GM21529 (cell line): ENCODE results near the gene FAHD2A.
"Not testable (repeated sequence)": the region's sequence is repeated elsewhere in the genome, so short reads cannot be mapped to it uniquely, and the experiment has no call there.

Experiments
- ATAC-seq: cut with Tn5 transposase; IDR thresholded peaks from one replicate; pipeline ENCODE4 v1.9.1; 2021; ENCODE audit not compliant: unreplicated experiment

Gene FAHD2A

DNA sequence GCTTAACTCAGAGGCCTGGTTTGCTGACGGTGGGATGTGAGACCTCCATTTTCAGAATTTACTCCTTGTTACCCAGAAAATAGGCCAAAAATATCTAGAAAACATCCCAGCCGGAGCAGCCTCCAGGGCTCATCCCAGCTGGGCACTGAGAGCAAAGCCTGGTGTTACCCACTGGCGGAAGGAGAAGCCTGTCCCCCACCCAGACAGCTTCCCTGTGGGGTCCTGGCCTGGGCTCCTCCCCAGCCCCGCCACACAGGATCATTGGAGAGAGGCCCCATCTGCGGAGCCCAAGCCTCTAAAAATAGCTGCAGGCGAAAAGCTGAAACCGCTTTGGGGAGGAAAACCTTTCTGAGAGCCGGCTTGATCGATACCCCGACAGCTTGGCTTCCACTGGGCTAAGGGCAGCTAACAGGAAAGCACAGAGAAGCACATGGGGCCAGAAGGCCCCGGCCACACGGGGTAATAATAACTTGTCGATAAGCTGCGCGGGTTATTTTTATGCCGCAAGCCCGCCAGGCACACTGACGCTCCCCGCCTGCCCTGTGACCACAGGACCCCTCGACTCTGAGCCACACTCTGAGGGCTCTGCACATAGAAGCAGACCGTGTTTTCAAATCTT is 26.9 kb upstream of the FAHD2A start:
- no peak for ATAC-seq

DNA sequence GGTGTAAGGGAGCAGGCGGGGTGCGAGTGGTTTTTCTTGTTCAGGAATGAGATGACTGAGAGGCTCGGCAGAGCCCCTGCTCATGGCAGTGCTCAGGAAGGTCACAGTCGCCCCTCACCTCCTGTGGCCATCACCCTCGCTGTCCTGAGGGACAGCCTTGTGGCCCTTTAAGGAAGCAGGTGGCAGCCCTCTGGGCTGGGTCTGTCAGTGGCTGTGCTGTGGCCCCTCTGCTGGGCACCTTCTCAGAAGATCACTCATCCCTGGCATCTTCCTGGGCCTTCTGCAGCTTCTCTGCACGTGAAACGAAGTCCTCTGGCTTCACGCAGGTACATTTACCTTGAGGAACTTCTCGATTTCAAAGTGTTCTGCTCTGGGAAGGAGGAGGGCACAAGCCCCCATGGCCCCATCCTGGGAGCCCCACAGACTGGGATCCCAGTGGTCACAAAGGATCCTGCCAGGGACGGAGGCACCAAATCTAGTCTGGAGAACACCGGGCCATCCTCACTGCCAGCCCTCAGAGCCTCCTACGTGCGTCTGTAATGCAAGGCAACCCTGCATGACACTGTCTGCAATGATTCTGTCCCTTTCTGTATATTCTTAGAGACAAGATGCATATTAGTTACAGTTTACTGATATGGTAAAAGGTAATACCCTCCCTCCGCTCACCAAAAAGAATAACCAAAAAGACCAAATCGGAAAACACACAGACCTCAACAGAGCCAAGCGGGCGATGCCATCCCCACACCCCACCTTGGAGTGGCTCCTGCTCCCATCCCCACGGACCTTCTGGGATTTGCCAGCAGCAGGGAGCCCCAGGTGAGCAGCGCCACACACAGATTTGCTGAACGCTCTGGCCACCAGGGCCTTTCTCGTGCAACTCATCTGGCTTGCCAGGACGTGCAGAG is 25.9 kb upstream of the FAHD2A start:
- ATAC-seq: no peak

DNA sequence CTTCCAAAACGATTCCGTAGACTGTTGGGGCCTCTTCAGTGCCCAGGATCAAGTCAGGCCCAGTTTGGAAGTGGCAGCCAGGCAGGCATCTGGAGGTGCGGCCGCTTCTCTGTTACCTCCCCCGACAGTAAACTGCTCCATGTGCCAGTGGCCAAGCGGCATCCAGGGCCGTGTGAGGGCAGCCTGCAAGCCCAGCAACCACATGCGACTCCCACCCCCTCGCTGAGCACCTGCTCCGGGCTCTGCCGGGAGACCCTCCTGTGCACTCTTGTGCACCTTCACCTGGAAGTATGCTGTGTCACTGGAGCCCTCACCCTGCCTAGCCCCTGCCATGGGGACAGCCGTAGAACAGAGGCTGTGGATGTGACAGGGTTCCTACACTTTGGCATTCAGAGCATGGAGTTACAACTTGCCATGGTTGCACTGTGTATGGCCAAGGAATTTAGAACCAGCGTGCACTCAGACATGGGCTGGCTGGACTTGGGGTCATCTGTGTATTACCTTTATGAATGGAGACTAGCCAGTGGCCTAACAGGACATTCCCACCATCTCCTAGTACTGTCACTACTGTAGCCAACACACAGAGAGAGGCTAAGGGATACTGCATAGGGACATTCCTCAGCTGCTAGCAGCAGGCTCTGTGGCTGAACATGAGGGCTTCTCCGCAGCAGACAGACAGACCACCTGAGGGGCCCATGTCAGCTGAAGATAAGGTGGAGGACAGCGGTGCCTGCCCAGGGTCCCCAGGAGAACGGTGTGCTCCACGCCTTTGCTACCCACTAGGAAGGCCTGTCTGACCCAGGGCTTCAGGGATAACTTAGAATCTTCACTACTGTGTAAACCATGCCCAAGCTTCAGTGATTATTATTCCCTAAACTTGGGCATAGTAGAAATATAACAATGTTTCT is 25.0 kb upstream of the FAHD2A start:
- no peak for ATAC-seq

DNA sequence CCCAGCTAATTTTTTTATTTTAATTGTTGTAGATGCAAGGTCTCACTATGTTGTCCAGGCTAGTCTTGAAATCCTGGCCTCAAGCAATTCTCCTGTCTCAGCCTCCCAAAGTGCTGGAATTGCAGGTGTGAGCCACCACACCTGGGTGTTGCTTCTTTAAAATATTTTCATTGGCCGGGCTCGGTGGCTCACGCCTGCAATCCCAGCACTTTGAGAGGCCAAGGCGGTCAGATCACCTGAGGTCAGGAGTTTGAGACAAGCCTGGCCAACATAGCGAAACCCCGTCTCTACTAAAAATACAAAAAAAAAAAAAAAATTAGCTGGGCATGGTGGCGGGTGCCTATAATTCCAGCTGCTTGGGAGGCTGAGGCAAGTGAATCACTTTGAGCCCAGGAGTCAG is 24.2 kb upstream of the FAHD2A start:
- ATAC-seq: not testable (repeated sequence)

DNA sequence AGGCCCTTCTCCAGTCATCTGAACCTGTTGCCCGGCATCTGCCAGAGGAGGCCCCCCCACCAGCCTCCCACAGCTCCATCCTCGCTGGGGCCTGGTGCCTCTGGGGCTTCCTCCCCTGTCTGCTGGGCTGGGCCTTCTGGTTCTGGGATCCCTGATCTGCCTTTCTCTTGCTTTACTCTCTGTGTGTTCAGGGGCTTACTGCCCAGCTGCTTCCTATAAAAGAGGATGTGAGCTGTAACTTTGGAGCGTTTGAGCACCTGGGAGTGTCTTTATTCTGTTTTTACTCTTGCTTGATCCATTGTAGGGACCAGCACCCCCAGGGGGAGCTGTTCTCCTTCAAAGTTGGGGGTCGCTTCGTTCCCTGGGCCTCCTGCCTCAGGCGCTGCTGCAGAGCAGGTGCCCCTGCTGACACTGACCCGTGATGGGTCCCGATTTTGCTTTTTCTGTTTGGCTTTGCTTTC is 23.1 kb upstream of the FAHD2A start:
- ATAC-seq: no peak

DNA sequence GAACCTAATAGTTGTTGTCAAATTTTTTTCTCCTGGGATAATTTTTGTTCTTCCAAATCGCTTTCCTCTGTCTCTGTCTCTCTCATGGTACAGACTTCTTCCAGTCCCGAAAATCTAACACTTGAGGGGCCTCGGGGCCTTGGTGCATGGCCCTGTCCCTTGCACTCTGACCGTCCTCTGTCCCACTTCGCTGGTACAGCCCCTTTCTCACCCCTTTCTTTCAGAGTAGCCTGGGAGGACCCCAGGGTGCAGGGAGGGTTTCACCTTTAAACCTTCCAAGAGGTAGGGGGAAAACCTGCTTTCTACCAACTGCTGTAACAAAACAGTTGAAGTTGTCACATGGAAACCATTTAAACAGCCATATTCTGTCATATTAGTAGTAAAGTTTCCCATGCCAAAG is 22.2 kb upstream of the FAHD2A start:
- ATAC-seq: no peak

DNA sequence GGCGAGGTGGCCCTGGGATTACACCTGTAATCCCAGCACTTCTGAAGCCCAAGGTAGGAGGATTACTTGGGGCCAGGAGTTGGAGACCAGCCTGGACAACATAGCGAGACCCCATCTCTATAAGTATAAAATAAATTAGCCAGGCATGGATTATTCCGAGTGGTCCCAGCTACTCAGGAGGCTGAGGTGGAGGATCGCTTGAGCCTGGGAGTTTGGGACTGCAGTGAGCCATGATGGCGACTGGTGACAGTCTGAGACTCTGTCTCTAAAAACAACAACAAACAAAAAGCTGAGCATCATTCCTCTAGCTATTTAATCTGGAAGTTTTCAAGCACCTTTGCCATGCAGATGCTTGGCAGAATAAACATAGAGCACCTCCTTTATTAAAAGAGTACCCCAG is 21.8 kb upstream of the FAHD2A start:
- ATAC-seq: no peak

DNA sequence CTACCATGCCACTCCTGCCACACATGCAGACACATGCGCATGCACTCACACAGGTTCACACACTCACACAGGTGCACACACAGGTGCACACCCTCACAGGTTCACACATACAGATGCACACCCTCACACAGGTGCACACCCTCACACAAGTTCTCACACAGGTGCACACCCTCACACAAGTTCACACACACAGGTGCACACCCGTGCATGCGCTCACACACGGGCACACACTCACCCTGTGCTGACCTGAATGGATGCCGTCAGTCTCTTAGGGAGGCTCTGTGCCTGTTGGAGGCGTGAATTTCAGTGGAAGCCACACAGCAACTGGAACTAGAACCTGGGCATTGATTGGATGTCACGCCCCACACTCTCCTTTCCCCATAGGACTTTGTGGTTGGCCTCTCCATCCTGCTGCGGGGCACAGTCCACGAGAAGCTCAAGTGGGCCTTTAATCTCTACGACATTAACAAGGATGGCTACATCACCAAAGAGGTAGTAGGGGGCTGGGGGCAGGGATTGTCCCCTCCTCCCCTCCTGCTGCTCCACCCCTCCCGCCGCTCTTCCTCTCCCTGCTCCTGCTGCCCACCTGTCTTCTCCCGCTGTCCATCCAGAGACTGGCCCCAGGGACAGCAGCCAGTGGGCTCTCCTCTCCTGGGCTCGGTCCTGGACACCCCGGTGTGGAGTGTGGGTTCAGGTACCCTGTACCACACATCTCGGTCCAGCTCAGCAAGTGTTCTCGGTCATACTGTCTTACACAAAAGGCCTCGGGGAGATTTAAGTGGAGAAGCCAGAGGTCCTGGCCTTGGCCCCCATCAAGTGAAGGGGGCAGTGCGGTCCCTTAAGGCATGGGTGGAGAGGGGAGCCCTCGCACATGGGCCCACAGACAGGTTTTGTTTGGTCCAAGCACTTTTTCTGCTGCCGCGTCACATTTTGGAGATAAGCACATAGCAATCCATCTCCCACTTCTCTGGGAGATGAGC is 21.0 kb upstream of the FAHD2A start:
- ATAC-seq: no peak

DNA sequence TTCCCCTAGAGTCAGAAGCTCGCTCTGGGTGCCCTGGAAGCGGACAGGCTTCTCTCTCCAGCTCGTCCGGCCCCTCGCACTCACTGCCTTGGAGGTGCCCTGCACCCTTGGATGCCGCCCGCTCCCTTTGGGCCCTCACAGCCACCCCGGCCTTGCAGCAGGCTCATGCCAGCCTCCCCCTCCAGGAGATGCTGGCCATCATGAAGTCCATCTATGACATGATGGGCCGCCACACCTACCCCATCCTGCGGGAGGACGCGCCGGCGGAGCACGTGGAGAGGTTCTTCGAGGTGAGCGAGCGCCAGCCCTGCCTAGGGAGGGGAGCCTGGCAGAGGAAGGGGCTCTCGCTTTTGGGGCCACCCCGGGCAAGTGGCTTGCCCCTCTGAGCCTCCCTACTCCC is 20.3 kb upstream of the FAHD2A start:
- ATAC-seq: no peak

DNA sequence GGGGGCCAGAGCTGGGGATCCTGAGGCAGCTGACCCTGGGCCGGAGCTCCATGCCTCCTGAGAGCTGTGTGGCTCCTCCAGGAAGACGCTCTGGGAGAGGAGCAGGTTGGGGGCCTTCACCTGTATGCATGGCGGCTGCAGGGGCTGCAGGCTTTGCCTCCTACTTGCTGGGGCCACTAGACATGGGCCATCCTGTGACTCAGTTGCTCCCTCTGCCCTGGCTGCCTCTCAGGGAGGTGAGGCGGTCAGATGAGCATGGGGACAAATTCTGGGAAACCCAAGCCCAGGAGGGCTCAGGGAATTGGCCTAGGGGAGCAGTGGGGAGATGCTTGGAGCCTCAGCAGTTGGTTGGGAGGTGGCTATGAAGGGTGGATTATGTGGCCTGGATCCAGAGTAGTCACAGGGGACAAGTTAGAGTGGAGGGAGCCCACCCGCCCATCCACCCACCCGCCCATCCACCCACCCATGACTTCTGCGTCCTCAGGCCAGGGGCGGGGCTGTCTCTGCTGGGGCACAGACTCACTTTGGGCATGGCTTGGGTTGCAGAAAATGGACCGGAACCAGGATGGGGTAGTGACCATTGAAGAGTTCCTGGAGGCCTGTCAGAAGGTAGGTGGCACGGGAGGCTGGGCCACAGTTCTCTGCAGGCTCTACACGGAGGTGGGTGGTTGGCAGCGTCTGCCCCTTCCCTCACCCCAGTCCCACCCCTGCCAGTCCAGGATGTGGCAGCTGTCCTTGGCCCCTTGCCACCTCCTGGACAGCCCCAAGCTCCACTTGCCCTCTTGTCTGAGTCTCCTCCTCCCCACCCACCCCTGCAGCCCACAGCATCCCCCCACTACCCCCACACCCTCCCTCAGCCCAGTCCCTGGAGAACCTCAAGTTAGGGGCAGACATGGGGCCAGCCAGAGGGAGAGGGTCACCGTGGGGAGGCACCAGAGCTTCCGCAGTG is 19.5 kb upstream of the FAHD2A start:
- no peak for ATAC-seq

DNA sequence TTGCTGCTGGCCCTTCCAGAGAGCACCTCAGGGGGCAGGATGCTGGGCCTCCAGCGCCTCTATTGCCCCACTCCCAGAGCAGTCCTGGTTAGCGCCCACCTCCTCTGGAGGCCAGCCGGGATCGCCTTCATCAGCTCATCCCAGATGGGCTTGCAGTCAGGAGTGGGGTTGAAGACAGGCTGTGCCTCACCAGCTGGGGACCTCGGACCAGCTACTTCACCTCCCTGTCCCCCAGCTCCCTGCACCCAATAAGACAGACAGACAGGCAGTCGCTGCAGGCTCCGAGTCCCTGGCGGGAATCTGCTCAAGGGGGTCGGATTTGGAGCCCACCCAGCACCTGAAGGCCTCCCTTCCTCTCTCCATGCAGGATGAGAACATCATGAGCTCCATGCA is 18.9 kb upstream of the FAHD2A start:
- ATAC-seq: no peak

DNA sequence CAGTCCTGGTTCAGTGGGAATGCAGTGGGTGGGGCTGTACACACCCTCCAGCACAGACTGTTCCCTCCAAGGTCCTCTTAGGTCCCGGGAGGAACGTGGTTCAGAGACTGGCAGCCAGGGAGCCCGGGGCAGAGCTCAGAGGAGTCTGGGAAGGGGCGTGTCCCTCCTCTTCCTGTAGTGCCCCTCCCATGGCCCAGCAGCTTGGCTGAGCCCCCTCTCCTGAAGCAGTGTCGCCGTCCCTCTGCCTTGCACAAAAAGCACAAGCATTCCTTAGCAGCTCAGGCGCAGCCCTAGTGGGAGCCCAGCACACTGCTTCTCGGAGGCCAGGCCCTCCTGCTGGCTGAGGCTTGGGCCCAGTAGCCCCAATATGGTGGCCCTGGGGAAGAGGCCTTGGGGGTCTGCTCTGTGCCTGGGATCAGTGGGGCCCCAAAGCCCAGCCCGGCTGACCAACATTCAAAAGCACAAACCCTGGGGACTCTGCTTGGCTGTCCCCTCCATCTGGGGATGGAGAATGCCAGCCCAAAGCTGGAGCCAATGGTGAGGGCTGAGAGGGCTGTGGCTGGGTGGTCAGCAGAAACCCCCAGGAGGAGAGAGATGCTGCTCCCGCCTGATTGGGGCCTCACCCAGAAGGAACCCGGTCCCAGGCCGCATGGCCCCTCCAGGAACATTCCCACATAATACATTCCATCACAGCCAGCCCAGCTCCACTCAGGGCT is 17.5 kb upstream of the FAHD2A start:
- ATAC-seq: no peak

DNA sequence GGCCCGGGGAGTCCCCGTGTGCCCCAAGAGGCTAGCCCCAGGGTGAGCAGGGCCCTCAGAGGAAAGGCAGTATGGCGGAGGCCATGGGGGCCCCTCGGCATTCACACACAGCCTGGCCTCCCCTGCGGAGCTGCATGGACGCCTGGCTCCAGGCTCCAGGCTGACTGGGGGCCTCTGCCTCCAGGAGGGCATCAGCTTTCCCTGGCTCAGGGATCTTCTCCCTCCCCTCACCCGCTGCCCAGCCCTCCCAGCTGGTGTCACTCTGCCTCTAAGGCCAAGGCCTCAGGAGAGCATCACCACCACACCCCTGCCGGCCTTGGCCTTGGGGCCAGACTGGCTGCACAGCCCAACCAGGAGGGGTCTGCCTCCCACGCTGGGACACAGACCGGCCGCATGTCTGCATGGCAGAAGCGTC is 16.9 kb upstream of the FAHD2A start:
- ATAC-seq: no peak

DNA sequence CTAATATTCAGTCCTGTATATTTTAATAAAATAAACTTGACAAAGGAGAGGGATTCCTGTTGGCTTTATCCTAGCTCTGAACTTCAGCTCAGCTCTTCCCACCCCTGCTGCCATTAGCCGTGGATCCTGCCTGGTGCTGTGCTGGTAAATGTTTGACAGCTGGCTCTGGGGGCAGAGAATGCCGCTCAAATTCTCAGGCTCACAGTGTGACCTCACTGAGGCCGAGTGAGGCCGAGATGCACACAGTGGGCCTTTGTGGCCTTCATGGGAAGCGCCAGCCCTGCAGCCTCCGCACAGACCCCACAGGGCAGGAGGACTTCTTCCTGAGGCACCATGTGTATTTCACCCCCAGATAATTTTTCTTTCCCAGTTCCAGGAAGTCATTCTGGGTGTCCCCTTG is 16.5 kb upstream of the FAHD2A start:
- no peak for ATAC-seq

DNA sequence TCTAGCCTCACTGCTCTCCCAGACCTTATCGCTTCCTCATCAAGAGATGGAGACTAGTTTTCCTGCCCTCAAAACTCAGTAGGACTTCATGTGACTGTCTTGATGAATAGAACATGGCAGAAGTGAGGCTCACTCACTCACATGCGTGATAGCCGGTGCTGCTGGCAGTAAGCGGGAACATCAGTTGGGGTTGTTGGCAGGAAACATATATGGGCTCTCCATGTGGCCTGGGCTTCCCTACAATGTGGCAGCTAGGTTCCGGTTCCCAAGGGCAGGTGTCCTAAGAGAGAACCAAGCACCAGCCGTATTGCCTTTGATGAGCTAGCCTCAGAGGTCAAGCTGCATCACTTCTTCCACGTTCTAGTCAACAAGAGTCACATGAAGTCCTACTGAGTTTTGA is 15.2 kb upstream of the FAHD2A start:
- no peak for ATAC-seq

DNA sequence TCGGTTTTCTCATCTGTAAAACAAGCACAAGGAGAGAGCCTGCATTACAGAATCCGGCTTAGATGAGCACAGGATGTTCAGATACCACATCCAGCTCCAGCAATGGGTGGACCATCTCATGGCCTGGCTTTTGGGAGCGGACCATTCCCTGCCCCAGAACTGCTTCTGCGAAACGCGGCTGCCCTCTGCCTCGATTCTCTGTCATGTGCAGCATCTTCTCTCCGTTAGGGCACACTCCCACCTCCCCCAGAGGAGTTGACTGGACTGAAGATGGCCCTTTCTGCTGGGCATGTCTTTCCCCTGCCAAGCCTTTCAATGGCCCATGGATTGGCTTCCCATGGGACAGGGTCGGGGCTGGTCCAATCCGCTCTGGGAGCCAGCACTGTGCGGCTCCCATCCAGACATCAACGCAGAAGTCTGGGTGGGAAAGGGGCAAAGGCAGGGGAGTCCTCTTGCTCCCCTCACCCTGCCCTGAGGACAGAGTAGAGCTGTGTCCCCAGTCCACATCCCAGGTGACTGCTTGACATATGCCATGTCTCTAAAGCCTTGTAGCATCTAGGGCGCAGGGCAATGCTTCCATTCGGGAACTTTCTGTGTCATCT is 14.3 kb upstream of the FAHD2A start:
- ATAC-seq: no peak

DNA sequence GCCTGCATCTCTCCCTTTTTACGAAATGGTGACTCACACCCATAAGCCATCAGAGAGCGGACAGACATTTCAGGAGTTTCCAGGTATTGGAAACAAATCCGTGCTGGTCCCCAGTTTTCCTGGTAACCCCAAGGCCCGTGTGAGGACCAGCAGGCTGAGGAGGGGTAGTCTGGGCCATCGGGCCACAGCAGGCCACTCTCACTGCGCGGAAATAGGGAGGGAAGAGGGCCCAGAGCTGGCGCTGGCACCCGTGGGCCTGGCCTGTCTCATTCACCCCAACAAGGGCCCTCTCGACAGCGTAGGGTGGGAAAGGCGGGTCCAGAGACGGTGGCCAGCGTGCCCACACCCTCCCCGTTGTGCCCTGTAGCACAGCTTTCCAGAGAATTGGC is 13.7 kb upstream of the FAHD2A start:
- no peak for ATAC-seq
